Endothelial cell of umbilical vein (primary cell): Measurements from ENCODE around the gene LYRM9. TPM values are rescaled to one million over a fixed set of nuclear protein-coding genes. Genes with fewer than 3 reads are reported as not detected.

ENCODE experiments used
- BruUV-seq: library from RNA; stranded (reverse); fragments of 400-500 nt; replicated peaks from 2 replicates; lab custom pipeline; 2021; lab: Mats Ljungman, UMichigan
- CTCF ChIA-PET: fragments of 300-600, 350-600 bp; sonication (Branson Sonifier 250); formaldehyde crosslinking; loops from one replicate; lab custom pipeline; 2021; ENCODE audit warnings: antibody characterized with exemption, inconsistent platforms; lab: Charles Lee
- POLR2A ChIA-PET: fragments of 300-600, 350-600 bp; sonication (Branson Sonifier 250); formaldehyde crosslinking; loops from one replicate; lab custom pipeline; 2021; ENCODE audit warnings: antibody characterized with exemption, inconsistent platforms; lab: Charles Lee
- DNase-seq: peaks from one replicate; pipeline ENCODE4 v3.0.0-alpha.2; 2011; ENCODE audit warnings: low read depth, low spot score
- FAIRE-seq: peaks from 2 replicates; lab custom pipeline; 2011; peaks lifted over from hg19 to GRCh38; lab: Jason Lieb, UNC
- H2AFZ ChIP-seq: 2 replicates; pipeline ENCODE4 v1.6.0; 2012; ENCODE audit warnings: low read depth, low read length, control low read depth, inconsistent platforms
- H3K27ac ChIP-seq: 2 replicates; pipeline ENCODE4 v1.5.1; 2011; ENCODE audit warnings: low read depth, mild to moderate bottlenecking, control low read depth, low read length, moderate library complexity; ENCODE audit not compliant: insufficient read depth
- H3K27me3 ChIP-seq, 2 experiments: 2 replicates each; pipeline versions ENCODE4 v1.6.0 to v1.6.1; 2011; ENCODE audit warnings: low read length in 2 of 2, mixed read lengths in 1 of 2; ENCODE audit not compliant: control insufficient read depth in 2 of 2, insufficient read depth in 2 of 2
- H3K36me3 ChIP-seq, 2 experiments: 2 replicates in 1 of 2; 3 replicates in 1 of 2; pipeline ENCODE4 v1.5.1; 2011; ENCODE audit warnings: low read length in 2 of 2, mild to moderate bottlenecking in 1 of 2, moderate library complexity in 1 of 2; ENCODE audit not compliant: control insufficient read depth in 2 of 2, insufficient read depth in 2 of 2; ENCODE audit errors: extremely low read depth in 1 of 2
- H3K4me1 ChIP-seq: 3 replicates; pipeline ENCODE4 v1.5.1; 2011; ENCODE audit warnings: mild to moderate bottlenecking, low read length; ENCODE audit not compliant: control insufficient read depth, insufficient read depth; ENCODE audit errors: extremely low read depth
- H3K4me2 ChIP-seq: 2 replicates; pipeline ENCODE4 v1.6.1; 2011; ENCODE audit warnings: low read length, control low read depth, mixed read lengths; ENCODE audit not compliant: insufficient read depth
- H3K4me3 ChIP-seq, 3 experiments: fragments of 200-600 bp in 1 of 3; sonication (generic), shearing (Covaris generic) in 1 of 3; replicated peaks in 1 of 3; 2 replicates each; pipeline ENCODE4 v1.5.1; 2011 to 2016; ENCODE audit warnings: control low read depth in 3 of 3, low read length in 3 of 3, mild to moderate bottlenecking in 2 of 3, inconsistent platforms in 1 of 3, low read depth in 1 of 3, moderate library complexity in 1 of 3; ENCODE audit not compliant: insufficient read depth in 1 of 3
- H3K79me2 ChIP-seq: 2 replicates; pipeline ENCODE4 v1.6.0; 2012; ENCODE audit warnings: low read length, inconsistent platforms; ENCODE audit not compliant: control insufficient read depth, insufficient read depth
- H3K9ac ChIP-seq: replicated peaks from 2 replicates; pipeline ENCODE3; 2011; ENCODE audit warnings: low read length, control low read depth; ENCODE audit not compliant: insufficient read depth; ENCODE audit errors: extremely low read depth
- H3K9me1 ChIP-seq: replicated peaks from 3 replicates; pipeline ENCODE4 v1.6.0; 2011; ENCODE audit warnings: mild to moderate bottlenecking, low read length; ENCODE audit not compliant: control insufficient read depth, insufficient read depth; ENCODE audit errors: extremely low read depth
- H3K9me3 ChIP-seq: replicated peaks from 2 replicates; pipeline ENCODE4 v1.5.1; 2012; ENCODE audit warnings: low read length, inconsistent platforms; ENCODE audit not compliant: control insufficient read depth, insufficient read depth
- H4K20me1 ChIP-seq: replicated peaks from 2 replicates; pipeline ENCODE3; 2011; ENCODE audit warnings: mild to moderate bottlenecking, low read length; ENCODE audit not compliant: control insufficient read depth, insufficient read depth; ENCODE audit errors: extremely low read depth
- CTCF ChIP-seq, 2 donors: IDR thresholded peaks; 1 replicate in 1 of 2; 2 replicates in 1 of 2; pipeline ENCODE4 v1.5.1; 2011; ENCODE audit warnings: low read length in 2 of 2, mild to moderate bottlenecking in 2 of 2, moderate library complexity in 2 of 2, control low read depth in 1 of 2, inconsistent platforms in 1 of 2, low read depth in 1 of 2; ENCODE audit not compliant: insufficient read depth in 1 of 2; ENCODE audit errors: extremely low read depth in 1 of 2
- EZH2 ChIP-seq: IDR thresholded peaks from 2 replicates; pipeline ENCODE4 v1.6.1; 2012; ENCODE audit warnings: borderline replicate concordance, low read depth, mild to moderate bottlenecking, moderate library complexity, low read length, inconsistent platforms; ENCODE audit not compliant: severe bottlenecking
- FOS ChIP-seq: IDR thresholded peaks from 2 replicates; pipeline ENCODE4 v1.6.1; 2011; ENCODE audit warnings: mild to moderate bottlenecking, low read length, moderate library complexity, borderline replicate concordance; ENCODE audit not compliant: insufficient read depth
- GATA2 ChIP-seq: IDR thresholded peaks from 2 replicates; pipeline ENCODE4 v1.7.0; 2011; ENCODE audit warnings: low read depth, mild to moderate bottlenecking, moderate library complexity, mixed read lengths, low read length; ENCODE audit not compliant: insufficient read length, insufficient read depth
- JUN ChIP-seq: IDR thresholded peaks from 2 replicates; pipeline ENCODE4 v1.6.1; 2011; ENCODE audit warnings: borderline replicate concordance, low read depth; ENCODE audit not compliant: insufficient read length, insufficient read depth
- MAX ChIP-seq: IDR thresholded peaks from 2 replicates; pipeline ENCODE4 v1.6.1; 2011; ENCODE audit not compliant: insufficient read depth, insufficient read length
- MYC ChIP-seq: IDR thresholded peaks from one replicate; pipeline ENCODE4 v1.6.1; 2011; ENCODE audit warnings: mild to moderate bottlenecking, low read depth, low read length
- POLR2A ChIP-seq: IDR thresholded peaks from 2 replicates; pipeline ENCODE4 v1.6.1; 2012; ENCODE audit warnings: low read depth, mild to moderate bottlenecking, control low read depth, low read length
- POLR2AphosphoS5 ChIP-seq: IDR thresholded peaks from 2 replicates; pipeline ENCODE4 v1.6.1; 2012; ENCODE audit warnings: low read depth, mild to moderate bottlenecking, control low read depth, low read length, moderate library complexity; ENCODE audit not compliant: insufficient read depth
- dilution Hi-C: fragments of 300-500 bp; cut with MboI; formaldehyde crosslinking; loops from one replicate; pipeline ENCODE4 v1.15.0; 2019; ENCODE audit warnings: low sequenced_read_pairs; ENCODE audit not compliant: extremely low pct_ligation_motif_present
- intact Hi-C: fragments of 100-400 bp; cut with micrococcal nuclease; formaldehyde crosslinking; loops from one replicate; pipeline ENCODE4 v1.10.0; 2022
- polyA plus RNA-seq, 4 experiments: library from polyadenylated mRNA; depleted of rRNA in 3 of 4; stranded (reverse) in 3 of 4; unstranded in 1 of 4; fragments of >200 nt; gene quantifications; 2 replicates each; pipeline versions ENCODE4 v1.2.1 to v1.2.3, GENCODE V29; 2011 to 2012; ENCODE audit warnings: missing spikeins in 1 of 4
- total RNA-seq: library from RNA; stranded (reverse); gene quantifications from 2 replicates; pipeline ENCODE4 v1.2.3, GENCODE V29; 2021

The LYRM9 gene
- total and polyA plus RNA-seq, 2 donors (not counting 3 experiments of a cell fraction or from before 2014, with no cell fraction given): 3.0 to 4.0 TPM

- Histone ChIP-seq H2AFZ (no peak overlapping the region), H3K27me3 (peaks cover 6 to 17% of the 10 kb centered on the region in 2 experiments), H3K9me3 (no peaks in the 10 kb centered on the region), H3K4me3 (no peak overlapping the region), H3K9me1 (no peaks in the 10 kb centered on the region), H3K9ac (no peak overlapping the region), H3K79me2 (no peaks in the 10 kb centered on the region), H4K20me1 (no peaks in the 10 kb centered on the region), H3K4me1 (peaks cover 11% of the 10 kb centered on the region), H3K27ac (no peak overlapping the region), H3K4me2 (peak overlapping the region; percentile 72), H3K36me3 (no peaks in the 10 kb centered on the region)
- CTCF ChIA-PET: interaction anchor here (0.6 to 5.7 kb wide), 46 partner anchors 9 to 453 kb away, joined by 3 to 62 read pairs (median 4); partner anchors contain the start of genes IFT20 and TNFAIP1
- POLR2A ChIA-PET: interaction anchor here (1.8 kb wide), 1 partner anchor 147 kb away, joined by 7 read pairs; no protein-coding TSS in a partner anchor
- no peak for TF ChIP-seq MYC
- DNase-seq: no peak
- no TSS peak for BruUV-seq
- dilution Hi-C loops: no loop called here
- intact Hi-C loops: loop anchor here (1.0 to 5.0 kb wide), 6 partner anchors 87 to 453 kb away; no protein-coding TSS in a partner anchor
- FAIRE-seq: no peak
Measured at GRCh38 chr17:27893841-27894503, 807 bp upstream of the LYRM9 start.

- intact Hi-C loops: loop anchor here (2.0 to 5.0 kb wide), 5 partner anchors 88 to 358 kb away; no protein-coding TSS in a partner anchor
- CTCF ChIA-PET: interaction anchor here (0.6 to 5.7 kb wide), 17 partner anchors 10 to 455 kb away, joined by 3 to 62 read pairs (median 6); no protein-coding TSS in a partner anchor
- no TSS peak for BruUV-seq
Measured at GRCh38 chr17:27892542-27892865, 661 bp downstream of the LYRM9 start.

More at GRCh38 chr17:27892542-27892865, 661 bp downstream of the LYRM9 start:
- peak overlapping the region; percentile 30 for H3K27ac ChIP-seq
- H3K79me2 ChIP-seq: no peaks in the 10 kb centered on the region
- H3K27me3 ChIP-seq: peaks cover 6 to 17% of the 10 kb centered on the region in 2 experiments
- H3K9me3 ChIP-seq: no peaks in the 10 kb centered on the region
- no peaks in the 10 kb centered on the region for H4K20me1 ChIP-seq
- H3K9ac ChIP-seq: peak overlapping the region; percentile 72
- H3K4me1 ChIP-seq: peaks cover 11% of the 10 kb centered on the region
- POLR2A ChIA-PET: interaction anchor here (1.8 kb wide), 1 partner anchor 149 kb away, joined by 7 read pairs; no protein-coding TSS in a partner anchor
- DNase-seq (peak; percentile 5), FAIRE-seq (no peak)
- H3K4me2 ChIP-seq: peak overlapping the region; percentile 79
- no peaks in the 10 kb centered on the region for H3K9me1 ChIP-seq
- no peak for TF ChIP-seq FOS
- TF ChIP-seq POLR2AphosphoS5: no peak
- TF ChIP-seq MYC: no peak
- TF ChIP-seq JUN: no peak
- TF ChIP-seq EZH2: no peak
- no peak for TF ChIP-seq MAX
- TF ChIP-seq CTCF (IDR thresholded peaks at IDR 0.05; ENCODE audit: extremely low read depth in 1 of 2, insufficient read depth in 1 of 2, low read depth in 1 of 2, low read length in 2 of 2): no peak
- TF ChIP-seq GATA2: no peak
- no peak for TF ChIP-seq POLR2A
- dilution Hi-C loops: no loop called here
- H3K36me3 ChIP-seq: no peaks in the 10 kb centered on the region
- H2AFZ ChIP-seq: peak overlapping the region; percentile 81
- peak overlapping the region in 2 of 3 experiments; percentile 61 to 66 for H3K4me3 ChIP-seq
